ENCODE data around the gene TMEM176B.

DNA sequence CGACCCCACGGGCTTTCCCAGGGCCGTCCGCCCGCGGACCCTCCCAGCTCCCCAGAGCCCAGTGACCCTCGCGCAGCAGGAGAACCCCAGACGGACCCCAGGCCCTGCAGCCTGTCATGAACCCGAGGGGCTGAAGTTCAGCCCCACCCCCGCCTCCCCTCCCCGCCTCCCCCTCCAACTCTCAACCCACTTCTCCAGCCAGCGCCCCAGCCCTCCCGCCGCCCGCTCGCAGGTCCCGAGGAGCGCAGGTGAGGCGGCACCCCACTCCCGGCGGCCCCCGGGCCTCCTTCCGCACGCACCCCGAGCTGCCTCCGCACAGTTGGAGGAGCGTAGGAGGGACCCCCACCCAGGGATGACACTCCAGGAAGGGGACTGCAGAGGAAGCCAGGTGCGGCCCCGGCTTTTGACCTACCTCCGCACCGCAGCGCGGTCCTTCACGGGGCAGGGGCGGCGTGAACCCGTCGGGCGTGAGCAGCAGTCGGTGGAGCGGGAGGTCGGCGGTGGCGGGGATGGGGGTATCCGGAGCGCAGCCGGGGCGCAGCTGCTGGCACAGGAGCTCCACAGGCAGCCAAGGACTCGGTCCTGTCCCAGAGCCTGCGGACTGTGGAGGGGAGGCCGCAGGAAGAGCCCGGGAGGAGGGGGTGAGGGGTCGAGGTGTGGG, 547 bp upstream of the TMEM176B start, which contains the start of gene TMEM176A:
- TF ChIP-seq POLR2AphosphoS5 (IDR thresholded peaks at IDR 0.05) (no peak), CTCF (IDR thresholded peaks at IDR 0.05) (no peak), POLR2A (IDR thresholded peaks at IDR 0.05) (no peak), EP300 (IDR thresholded peaks at IDR 0.05) (no peak)
